Eye (tissue), 1 donor: Measurements from ENCODE around the gene PCMT1.

Source experiments
- DNase-seq: peaks from one replicate; pipeline ENCODE4 v3.0.0-alpha.2; 2015

Gene PCMT1

GRCh38 chr6:149856256-149856994 lies 106.9 kb downstream of the PCMT1 start:
- no peak for DNase-seq

DNA sequence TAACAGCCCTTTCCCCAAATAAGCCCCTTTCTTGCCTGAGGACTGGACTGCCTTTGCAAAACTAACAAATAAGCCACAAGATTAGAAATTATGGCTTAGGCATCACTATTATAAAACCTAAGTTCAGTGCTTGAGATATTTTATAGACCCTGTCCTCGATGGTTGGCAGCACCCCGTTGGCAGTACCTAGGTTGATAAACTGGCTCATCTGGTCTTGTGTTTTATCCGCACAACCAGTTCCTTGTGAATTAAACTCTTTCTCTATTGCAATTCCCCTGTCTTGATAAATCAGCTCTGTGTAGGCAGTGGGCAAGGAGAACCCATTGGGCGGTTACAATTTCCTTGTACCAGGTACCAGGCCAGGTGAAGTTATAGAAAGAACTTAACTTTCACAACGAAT lies 108.0 kb downstream of the PCMT1 start:
- no peak for DNase-seq

DNA sequence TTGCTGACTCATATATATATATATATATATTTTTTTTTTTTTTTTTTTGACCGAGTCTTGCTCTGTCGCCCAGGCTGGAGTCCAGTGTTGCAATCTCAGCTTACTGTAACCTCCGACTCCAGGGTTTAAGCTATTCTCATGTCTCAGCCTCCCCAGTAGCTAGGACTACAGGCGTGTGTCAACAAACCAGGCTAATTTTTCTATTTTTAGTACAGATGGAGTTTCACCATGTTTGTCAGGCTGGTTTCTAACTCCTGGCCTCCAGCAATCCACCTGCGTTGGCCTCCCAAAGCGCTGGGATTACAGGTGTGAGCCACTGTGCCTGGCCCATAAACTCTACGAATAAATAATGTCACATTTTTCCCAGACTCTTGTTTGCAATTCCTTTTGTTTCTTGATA lies 109.8 kb downstream of the PCMT1 start:
- peak; percentile 8 for DNase-seq

DNA sequence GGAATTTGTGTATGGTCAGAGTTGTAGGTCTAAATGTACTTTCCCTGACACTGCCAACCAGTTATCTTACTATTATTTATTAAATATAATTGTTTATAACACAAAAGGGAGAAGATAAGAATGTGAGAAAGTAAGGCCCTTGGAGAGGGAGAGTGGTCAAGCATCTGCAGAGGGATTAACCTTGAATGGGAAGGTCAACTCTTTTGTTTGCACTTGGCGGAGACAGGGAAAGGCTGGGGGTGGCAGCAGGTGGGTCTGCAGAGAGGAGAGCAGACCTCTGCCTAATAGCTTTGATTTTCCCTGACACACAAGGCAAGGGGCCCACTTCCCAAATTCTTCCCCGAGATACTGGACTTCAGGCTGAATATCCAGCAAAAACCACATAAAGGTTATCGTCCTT lies 110.4 kb downstream of the PCMT1 start:
- no peak for DNase-seq

DNA sequence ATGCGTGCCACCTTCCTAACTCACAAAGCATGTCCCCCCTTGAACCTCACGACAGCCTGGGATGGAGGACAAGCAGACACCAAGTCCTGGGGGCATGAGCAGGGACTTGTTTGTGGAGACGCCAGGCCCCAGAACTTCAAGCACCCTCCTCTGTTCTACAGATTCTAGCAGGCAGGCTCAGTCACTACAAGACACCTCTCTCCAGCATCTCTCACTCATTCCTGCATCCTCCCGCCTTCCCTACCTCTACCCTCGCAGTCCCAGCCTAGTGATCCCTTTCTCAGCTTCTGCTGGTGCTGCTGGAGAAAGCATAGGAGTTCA lies 110.9 kb downstream of the PCMT1 start:
- DNase-seq, result no peak
